Endothelial cell of umbilical vein (primary cell): ENCODE data around the gene SLC7A6OS. TPM values are rescaled to one million over a fixed set of nuclear protein-coding genes. Genes with fewer than 3 reads are reported as not detected.

Experiments used
- BruUV-seq: library from RNA; stranded (reverse); fragments of 400-500 nt; replicated peaks from 2 replicates; lab custom pipeline; 2021; lab: Mats Ljungman, UMichigan
- CTCF ChIA-PET: fragments of 300-600, 350-600 bp; sonication (Branson Sonifier 250); formaldehyde crosslinking; loops from one replicate; lab custom pipeline; 2021; ENCODE audit warnings: antibody characterized with exemption, inconsistent platforms; lab: Charles Lee
- POLR2A ChIA-PET: fragments of 300-600, 350-600 bp; sonication (Branson Sonifier 250); formaldehyde crosslinking; loops from one replicate; lab custom pipeline; 2021; ENCODE audit warnings: antibody characterized with exemption, inconsistent platforms; lab: Charles Lee
- DNase-seq: peaks from one replicate; pipeline ENCODE4 v3.0.0-alpha.2; 2011; ENCODE audit warnings: low read depth, low spot score
- FAIRE-seq: peaks from 2 replicates; lab custom pipeline; 2011; peaks lifted over from hg19 to GRCh38; lab: Jason Lieb, UNC
- H2AFZ ChIP-seq: 2 replicates; pipeline ENCODE4 v1.6.0; 2012; ENCODE audit warnings: low read depth, low read length, control low read depth, inconsistent platforms
- H3K27ac ChIP-seq: 2 replicates; pipeline ENCODE4 v1.5.1; 2011; ENCODE audit warnings: low read depth, mild to moderate bottlenecking, control low read depth, low read length, moderate library complexity; ENCODE audit not compliant: insufficient read depth
- H3K27me3 ChIP-seq, 2 experiments: 2 replicates each; pipeline versions ENCODE4 v1.6.0 to v1.6.1; 2011; ENCODE audit warnings: low read length in 2 of 2, mixed read lengths in 1 of 2; ENCODE audit not compliant: control insufficient read depth in 2 of 2, insufficient read depth in 2 of 2
- H3K36me3 ChIP-seq, 2 experiments: 2 replicates in 1 of 2; 3 replicates in 1 of 2; pipeline ENCODE4 v1.5.1; 2011; ENCODE audit warnings: low read length in 2 of 2, mild to moderate bottlenecking in 1 of 2, moderate library complexity in 1 of 2; ENCODE audit not compliant: control insufficient read depth in 2 of 2, insufficient read depth in 2 of 2; ENCODE audit errors: extremely low read depth in 1 of 2
- H3K4me1 ChIP-seq: 3 replicates; pipeline ENCODE4 v1.5.1; 2011; ENCODE audit warnings: mild to moderate bottlenecking, low read length; ENCODE audit not compliant: control insufficient read depth, insufficient read depth; ENCODE audit errors: extremely low read depth
- H3K4me2 ChIP-seq: 2 replicates; pipeline ENCODE4 v1.6.1; 2011; ENCODE audit warnings: low read length, control low read depth, mixed read lengths; ENCODE audit not compliant: insufficient read depth
- H3K4me3 ChIP-seq, 3 experiments: fragments of 200-600 bp in 1 of 3; sonication (generic), shearing (Covaris generic) in 1 of 3; replicated peaks in 1 of 3; 2 replicates each; pipeline ENCODE4 v1.5.1; 2011 to 2016; ENCODE audit warnings: control low read depth in 3 of 3, low read length in 3 of 3, mild to moderate bottlenecking in 2 of 3, inconsistent platforms in 1 of 3, low read depth in 1 of 3, moderate library complexity in 1 of 3; ENCODE audit not compliant: insufficient read depth in 1 of 3
- H3K79me2 ChIP-seq: 2 replicates; pipeline ENCODE4 v1.6.0; 2012; ENCODE audit warnings: low read length, inconsistent platforms; ENCODE audit not compliant: control insufficient read depth, insufficient read depth
- H3K9ac ChIP-seq: replicated peaks from 2 replicates; pipeline ENCODE3; 2011; ENCODE audit warnings: low read length, control low read depth; ENCODE audit not compliant: insufficient read depth; ENCODE audit errors: extremely low read depth
- H3K9me1 ChIP-seq: replicated peaks from 3 replicates; pipeline ENCODE4 v1.6.0; 2011; ENCODE audit warnings: mild to moderate bottlenecking, low read length; ENCODE audit not compliant: control insufficient read depth, insufficient read depth; ENCODE audit errors: extremely low read depth
- H3K9me3 ChIP-seq: replicated peaks from 2 replicates; pipeline ENCODE4 v1.5.1; 2012; ENCODE audit warnings: low read length, inconsistent platforms; ENCODE audit not compliant: control insufficient read depth, insufficient read depth
- H4K20me1 ChIP-seq: replicated peaks from 2 replicates; pipeline ENCODE3; 2011; ENCODE audit warnings: mild to moderate bottlenecking, low read length; ENCODE audit not compliant: control insufficient read depth, insufficient read depth; ENCODE audit errors: extremely low read depth
- POLR2A ChIP-seq: IDR thresholded peaks from 2 replicates; pipeline ENCODE4 v1.6.1; 2012; ENCODE audit warnings: low read depth, mild to moderate bottlenecking, control low read depth, low read length
- POLR2AphosphoS5 ChIP-seq: IDR thresholded peaks from 2 replicates; pipeline ENCODE4 v1.6.1; 2012; ENCODE audit warnings: low read depth, mild to moderate bottlenecking, control low read depth, low read length, moderate library complexity; ENCODE audit not compliant: insufficient read depth
- dilution Hi-C: fragments of 300-500 bp; cut with MboI; formaldehyde crosslinking; loops from one replicate; pipeline ENCODE4 v1.15.0; 2019; ENCODE audit warnings: low sequenced_read_pairs; ENCODE audit not compliant: extremely low pct_ligation_motif_present
- intact Hi-C: fragments of 100-400 bp; cut with micrococcal nuclease; formaldehyde crosslinking; loops from one replicate; pipeline ENCODE4 v1.10.0; 2022
- polyA plus RNA-seq, 4 experiments: library from polyadenylated mRNA; depleted of rRNA in 3 of 4; stranded (reverse) in 3 of 4; unstranded in 1 of 4; fragments of >200 nt; gene quantifications; 2 replicates each; pipeline versions ENCODE4 v1.2.1 to v1.2.3, GENCODE V29; 2011 to 2012; ENCODE audit warnings: missing spikeins in 1 of 4
- total RNA-seq: library from RNA; stranded (reverse); gene quantifications from 2 replicates; pipeline ENCODE4 v1.2.3, GENCODE V29; 2021
- TF ChIP-seq, protein P1 (sequence below): IDR thresholded peaks from 2 replicates; pipeline ENCODE4 v1.6.1; 2011; ENCODE audit not compliant: insufficient read depth, insufficient read length
- TF ChIP-seq, protein P2 (sequence below), 2 donors: IDR thresholded peaks; 1 replicate in 1 of 2; 2 replicates in 1 of 2; pipeline ENCODE4 v1.5.1; 2011; ENCODE audit warnings: low read length in 2 of 2, mild to moderate bottlenecking in 2 of 2, moderate library complexity in 2 of 2, control low read depth in 1 of 2, inconsistent platforms in 1 of 2, low read depth in 1 of 2; ENCODE audit not compliant: insufficient read depth in 1 of 2; ENCODE audit errors: extremely low read depth in 1 of 2

Gene SLC7A6OS
- total and polyA plus RNA-seq, 2 donors (not counting 3 experiments of a cell fraction or from before 2014, with no cell fraction given): 8.3 to 22.9 TPM

DNA sequence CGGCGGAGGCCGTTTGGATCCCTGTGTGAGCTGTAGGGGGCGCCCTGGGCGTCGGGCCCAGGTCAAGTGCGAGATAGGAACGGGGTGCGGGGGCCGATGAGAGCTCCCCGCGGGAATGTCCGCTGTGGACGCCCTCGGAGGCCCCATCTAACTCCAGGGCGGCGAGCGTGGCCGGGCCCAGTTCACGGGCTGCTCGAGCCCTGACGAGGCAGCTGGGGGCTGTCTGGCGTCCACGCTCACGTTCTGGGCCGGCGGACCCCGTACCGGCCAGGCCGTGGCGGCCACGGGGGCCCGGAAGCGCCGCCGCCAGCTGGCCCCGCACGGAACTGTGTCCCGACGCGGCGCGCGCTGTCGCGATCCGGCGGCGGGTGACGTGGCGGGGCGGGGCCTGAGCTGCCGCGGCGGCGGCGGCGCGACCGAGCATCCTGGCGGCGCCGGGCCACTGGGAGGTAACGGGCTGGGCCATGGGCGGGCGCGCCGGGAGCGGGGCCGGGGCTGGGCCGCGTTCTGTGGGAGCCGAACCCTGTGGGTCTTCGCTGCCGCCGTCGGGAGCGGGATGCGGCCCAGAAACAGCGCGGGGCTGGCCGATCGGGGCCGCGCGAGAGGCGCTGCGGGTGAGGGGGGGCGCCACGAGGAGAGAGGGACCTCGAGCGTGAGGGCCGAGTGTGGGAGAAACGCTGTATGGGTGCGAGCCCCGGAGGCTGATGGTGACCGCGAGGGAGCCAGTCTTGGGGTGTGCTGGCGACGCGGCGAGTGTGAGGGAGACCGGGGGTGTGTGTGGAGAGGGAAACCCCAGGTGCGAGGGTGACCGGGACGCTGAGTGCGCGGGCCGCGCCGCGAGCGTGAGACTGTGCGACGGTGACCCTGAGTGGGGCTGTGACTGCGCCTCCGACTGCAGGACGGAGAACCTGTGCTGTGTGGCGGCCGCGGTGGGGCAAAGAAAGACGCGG is 46.3 kb downstream of the SLC7A6OS start, which contains the start of gene SLC7A6:
TSS of gene SLC7A6 (plus strand) at position 399 of the 950 bp plus-strand sequence. CDS start 10,201 bp downstream, outside the sequence.
- Histone ChIP-seq H4K20me1 (no peaks in the 10 kb centered on the region), H3K27me3 (no peaks in the 10 kb centered on the region), H3K9ac (peak within 1 kb of the TSS; percentile 91), H3K4me2 (peak within 1 kb of the TSS; percentile 79), H3K9me3 (no peaks in the 10 kb centered on the region), H2AFZ (peak within 1 kb of the TSS; percentile 83), H3K4me3 (peak within 1 kb of the TSS; percentile 44 to 69 (median 66)), H3K4me1 (peaks cover 25% of the 10 kb centered on the region), H3K9me1 (no peaks in the 10 kb centered on the region), H3K27ac (peak within 1 kb of the TSS; percentile 91), H3K79me2 (peaks cover 49% of the 10 kb centered on the region), H3K36me3 (peaks cover 0 to 11% of the 10 kb centered on the region in 2 experiments)
- no peak for FAIRE-seq
- intact Hi-C loops (loop anchor here (1.0 to 2.0 kb wide), 3 partner anchors 20 to 46 kb away; partner anchors contain the start of genes PLA2G15 and SLC7A6OS), dilution Hi-C loops (no loop called here)
- no TSS peak for BruUV-seq
- ChIA-PET CTCF (interaction anchor here (0.7 to 6.3 kb wide), 23 partner anchors 8 to 170 kb away, joined by 3 to 212 read pairs (median 9); partner anchors contain the start of genes ESRP2, PLA2G15, PRMT7 and SLC7A6OS), POLR2A (interaction anchor here (0.8 to 1.9 kb wide), 6 partner anchors 9 to 60 kb away, joined by 3 to 11 read pairs (median 4); partner anchors contain the start of genes PRMT7 and SLC7A6OS)
- peak; percentile 78 for DNase-seq
- peak; percentile 68 for TF ChIP-seq POLR2A
- TF ChIP-seq, protein P1, sequence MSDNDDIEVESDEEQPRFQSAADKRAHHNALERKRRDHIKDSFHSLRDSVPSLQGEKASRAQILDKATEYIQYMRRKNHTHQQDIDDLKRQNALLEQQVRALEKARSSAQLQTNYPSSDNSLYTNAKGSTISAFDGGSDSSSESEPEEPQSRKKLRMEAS: no peak
- TF ChIP-seq, protein P2, sequence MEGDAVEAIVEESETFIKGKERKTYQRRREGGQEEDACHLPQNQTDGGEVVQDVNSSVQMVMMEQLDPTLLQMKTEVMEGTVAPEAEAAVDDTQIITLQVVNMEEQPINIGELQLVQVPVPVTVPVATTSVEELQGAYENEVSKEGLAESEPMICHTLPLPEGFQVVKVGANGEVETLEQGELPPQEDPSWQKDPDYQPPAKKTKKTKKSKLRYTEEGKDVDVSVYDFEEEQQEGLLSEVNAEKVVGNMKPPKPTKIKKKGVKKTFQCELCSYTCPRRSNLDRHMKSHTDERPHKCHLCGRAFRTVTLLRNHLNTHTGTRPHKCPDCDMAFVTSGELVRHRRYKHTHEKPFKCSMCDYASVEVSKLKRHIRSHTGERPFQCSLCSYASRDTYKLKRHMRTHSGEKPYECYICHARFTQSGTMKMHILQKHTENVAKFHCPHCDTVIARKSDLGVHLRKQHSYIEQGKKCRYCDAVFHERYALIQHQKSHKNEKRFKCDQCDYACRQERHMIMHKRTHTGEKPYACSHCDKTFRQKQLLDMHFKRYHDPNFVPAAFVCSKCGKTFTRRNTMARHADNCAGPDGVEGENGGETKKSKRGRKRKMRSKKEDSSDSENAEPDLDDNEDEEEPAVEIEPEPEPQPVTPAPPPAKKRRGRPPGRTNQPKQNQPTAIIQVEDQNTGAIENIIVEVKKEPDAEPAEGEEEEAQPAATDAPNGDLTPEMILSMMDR (IDR thresholded peaks at IDR 0.05; ENCODE audit: extremely low read depth in 1 of 2, insufficient read depth in 1 of 2, low read depth in 1 of 2, low read length in 2 of 2): peak; percentile 81 to 84
- TF ChIP-seq POLR2AphosphoS5: peak; percentile 79
